Activated CD4-positive, alpha-beta T cell treated with anti-CD3 and anti-CD28 coated beads, Interleukin-2, amount 10 ng/mL, durations not matched to agents 7 days and 5 days (primary cell): ENCODE data around the gene MEIOB. TPM values are rescaled to one million over a fixed set of nuclear protein-coding genes. Genes with fewer than 3 reads are reported as not detected.

Source experiments
- CTCF ChIA-PET: fragments of 350-600 bp; sonication (Branson Sonifier 250); formaldehyde crosslinking; loops from one replicate; lab custom pipeline; 2021; ENCODE audit warnings: antibody characterized with exemption; lab: Charles Lee
- POLR2A ChIA-PET: fragments of 350-600 bp; sonication (Branson Sonifier 250); formaldehyde crosslinking; loops from one replicate; lab custom pipeline; 2021; ENCODE audit warnings: antibody characterized with exemption; lab: Charles Lee
- DNase-seq: peaks from one replicate; pipeline ENCODE4 v3.0.0-alpha.2; 2020
- H3K27ac Mint-ChIP-seq: one replicate; pipeline ENCODE4 v1.8.0; 2021; ENCODE audit warnings: mild to moderate bottlenecking, moderate library complexity, mixed read lengths
- H3K27me3 Mint-ChIP-seq: one replicate; pipeline ENCODE4 v1.8.0; 2021; ENCODE audit warnings: mixed read lengths
- H3K36me3 Mint-ChIP-seq: one replicate; pipeline ENCODE4 v1.8.0; 2021; ENCODE audit warnings: low read depth, mixed read lengths
- H3K4me1 Mint-ChIP-seq: one replicate; pipeline ENCODE4 v1.8.0; 2021; ENCODE audit warnings: mixed read lengths
- H3K4me3 Mint-ChIP-seq: one replicate; pipeline ENCODE4 v1.8.0; 2021; ENCODE audit warnings: mild to moderate bottlenecking, moderate library complexity, mixed read lengths
- H3K9me3 Mint-ChIP-seq: one replicate; pipeline ENCODE4 v1.8.0; 2021; ENCODE audit warnings: mixed read lengths
- total RNA-seq, 2 experiments: library from RNA; stranded (reverse); gene quantifications; one replicate each; pipeline ENCODE4 v1.2.3, GENCODE V29; 2021

MEIOB gene
- total RNA-seq, 2 experiments from 2014 or later, result not detected

- Mint-ChIP-seq H3K27me3 (peaks cover 32% of the 10 kb centered on the region), H3K27ac (no peak overlapping the region), H3K36me3 (no peaks in the 10 kb centered on the region), H3K9me3 (no peaks in the 10 kb centered on the region), H3K4me3 (no peak overlapping the region), H3K4me1 (no peaks in the 10 kb centered on the region)
- ChIA-PET POLR2A (no interaction called here), CTCF (interaction anchor here (0.6 to 1.7 kb wide), 3 partner anchors 15 to 509 kb away, joined by 3 to 7 read pairs (median 3); no protein-coding TSS in a partner anchor)
- DNase-seq, result no peak
Measured at GRCh38 chr16:1914084-1914608, 42.2 kb upstream of the MEIOB start.

GRCh38 chr16:1913327-1914083, 41.5 kb upstream of the MEIOB start:
- no peak overlapping the region for H3K27ac Mint-ChIP-seq
- H3K27me3 Mint-ChIP-seq, result peaks cover 27% of the 10 kb centered on the region
- H3K4me1 Mint-ChIP-seq, result no peaks in the 10 kb centered on the region
- ChIA-PET CTCF (interaction anchor here (0.6 kb wide), 1 partner anchor 510 kb away, joined by 3 read pairs; no protein-coding TSS in a partner anchor), POLR2A (no interaction called here)
- no peaks in the 10 kb centered on the region for H3K9me3 Mint-ChIP-seq
- DNase-seq, result no peak
- H3K4me3 Mint-ChIP-seq, result no peak overlapping the region
- H3K36me3 Mint-ChIP-seq, result no peaks in the 10 kb centered on the region

DNA sequence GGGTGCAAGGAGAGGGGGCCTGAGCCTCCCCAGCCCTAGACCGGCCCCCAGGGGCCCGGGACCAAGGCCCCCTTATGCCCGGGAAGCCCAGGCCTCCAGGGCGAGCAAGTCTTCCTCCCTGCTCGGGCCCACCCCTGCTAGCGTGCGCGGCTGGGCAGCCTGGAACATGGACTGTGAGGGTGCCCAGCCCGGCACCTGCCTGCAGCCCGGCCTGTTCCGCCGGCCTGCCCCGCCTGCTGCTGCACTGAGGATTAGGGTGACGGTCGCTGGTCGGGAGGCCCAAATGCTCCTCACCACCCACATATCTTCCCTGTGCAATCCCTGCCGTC, 40.2 kb upstream of the MEIOB start:
- H3K27me3 Mint-ChIP-seq, result peaks cover 24% of the 10 kb centered on the region
- no peaks in the 10 kb centered on the region for H3K9me3 Mint-ChIP-seq
- CTCF ChIA-PET, result interaction anchor here (1.0 kb wide), 1 partner anchor 19 kb away, joined by 3 read pairs; no protein-coding TSS in a partner anchor
- no peaks in the 10 kb centered on the region for H3K4me1 Mint-ChIP-seq
- H3K4me3 Mint-ChIP-seq, result no peak overlapping the region
- no peaks in the 10 kb centered on the region for H3K36me3 Mint-ChIP-seq
- POLR2A ChIA-PET, result no interaction called here
- DNase-seq, result no peak
- no peak overlapping the region for H3K27ac Mint-ChIP-seq

- no peaks in the 10 kb centered on the region for H3K9me3 Mint-ChIP-seq
- H3K4me1 Mint-ChIP-seq, result no peaks in the 10 kb centered on the region
- ChIA-PET CTCF (interaction anchor here (0.5 to 1.0 kb wide), 2 partner anchors 19 to 419 kb away, joined by 3 to 5 read pairs; no protein-coding TSS in a partner anchor), POLR2A (no interaction called here)
- DNase-seq, result no peak
- no peak overlapping the region for H3K27ac Mint-ChIP-seq
- no peaks in the 10 kb centered on the region for H3K36me3 Mint-ChIP-seq
- H3K4me3 Mint-ChIP-seq, result no peak overlapping the region
- H3K27me3 Mint-ChIP-seq, result peaks cover 19% of the 10 kb centered on the region
Measured at GRCh38 chr16:1911467-1912214, 39.7 kb upstream of the MEIOB start.

DNA sequence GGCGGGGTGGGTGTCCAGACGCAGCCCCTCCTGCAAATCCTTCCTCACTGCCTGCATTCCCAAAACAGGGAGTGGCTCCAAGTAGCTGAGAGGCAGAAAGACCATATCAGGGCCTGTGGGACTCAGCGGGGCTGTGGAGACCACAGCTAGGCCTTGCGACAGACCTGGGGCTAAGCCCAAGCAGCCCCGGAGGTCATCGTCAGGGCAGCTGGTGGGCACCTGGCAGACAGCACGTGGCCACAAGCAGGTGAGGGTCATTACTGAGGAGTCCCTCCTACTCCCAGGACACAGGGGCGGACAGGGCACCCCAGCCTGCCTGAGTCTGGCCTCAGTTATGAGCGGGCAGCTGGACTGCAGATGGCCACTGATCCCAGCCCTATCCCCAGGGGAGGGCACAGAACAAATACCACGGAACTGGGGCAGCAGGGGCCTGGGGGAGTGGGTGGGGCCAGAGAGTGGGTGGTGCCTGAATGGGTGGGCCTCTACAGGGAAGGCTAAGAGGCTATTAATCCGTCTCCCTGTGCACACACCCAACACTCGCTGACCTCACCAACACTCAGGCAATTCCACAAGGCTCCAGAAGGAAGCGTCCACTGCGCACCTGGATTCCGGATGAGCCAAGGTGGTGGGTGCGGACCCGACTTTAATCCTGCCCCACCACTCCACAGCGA, 37.7 kb upstream of the MEIOB start:
- POLR2A ChIA-PET, result no interaction called here

GRCh38 chr16:1908983-1909382, 37.0 kb upstream of the MEIOB start:
- Mint-ChIP-seq H3K4me3 (no peak overlapping the region), H3K4me1 (no peaks in the 10 kb centered on the region), H3K9me3 (no peaks in the 10 kb centered on the region), H3K27ac (no peak overlapping the region), H3K36me3 (no peaks in the 10 kb centered on the region), H3K27me3 (no peaks in the 10 kb centered on the region)
- CTCF ChIA-PET, result interaction anchor here (1.1 to 2.2 kb wide), 2 partner anchors 14 to 20 kb away, joined by 4 to 6 read pairs; no protein-coding TSS in a partner anchor
- DNase-seq, result no peak
- POLR2A ChIA-PET, result no interaction called here

More for the DNA sequence above, 37.7 kb upstream of the MEIOB start:
- H3K27ac Mint-ChIP-seq, result no peak overlapping the region
- CTCF ChIA-PET, result interaction anchor here (2.2 kb wide), 1 partner anchor 19 kb away, joined by 6 read pairs; no protein-coding TSS in a partner anchor
- H3K9me3 Mint-ChIP-seq, result no peaks in the 10 kb centered on the region
- no peaks in the 10 kb centered on the region for H3K36me3 Mint-ChIP-seq
- H3K4me3 Mint-ChIP-seq, result no peak overlapping the region
- no peaks in the 10 kb centered on the region for H3K27me3 Mint-ChIP-seq
- DNase-seq, result no peak
- no peaks in the 10 kb centered on the region for H3K4me1 Mint-ChIP-seq

GRCh38 chr16:1908184-1908583, 36.2 kb upstream of the MEIOB start:
- no peaks in the 10 kb centered on the region for H3K27me3 Mint-ChIP-seq
- no peak for DNase-seq
- no peak overlapping the region for H3K27ac Mint-ChIP-seq
- ChIA-PET POLR2A (no interaction called here), CTCF (interaction anchor here (1.1 to 2.2 kb wide), 2 partner anchors 15 to 21 kb away, joined by 4 to 6 read pairs; no protein-coding TSS in a partner anchor)
- H3K36me3 Mint-ChIP-seq, result no peaks in the 10 kb centered on the region
- no peak overlapping the region for H3K4me3 Mint-ChIP-seq
- H3K9me3 Mint-ChIP-seq, result no peaks in the 10 kb centered on the region
- H3K4me1 Mint-ChIP-seq, result no peaks in the 10 kb centered on the region

DNA sequence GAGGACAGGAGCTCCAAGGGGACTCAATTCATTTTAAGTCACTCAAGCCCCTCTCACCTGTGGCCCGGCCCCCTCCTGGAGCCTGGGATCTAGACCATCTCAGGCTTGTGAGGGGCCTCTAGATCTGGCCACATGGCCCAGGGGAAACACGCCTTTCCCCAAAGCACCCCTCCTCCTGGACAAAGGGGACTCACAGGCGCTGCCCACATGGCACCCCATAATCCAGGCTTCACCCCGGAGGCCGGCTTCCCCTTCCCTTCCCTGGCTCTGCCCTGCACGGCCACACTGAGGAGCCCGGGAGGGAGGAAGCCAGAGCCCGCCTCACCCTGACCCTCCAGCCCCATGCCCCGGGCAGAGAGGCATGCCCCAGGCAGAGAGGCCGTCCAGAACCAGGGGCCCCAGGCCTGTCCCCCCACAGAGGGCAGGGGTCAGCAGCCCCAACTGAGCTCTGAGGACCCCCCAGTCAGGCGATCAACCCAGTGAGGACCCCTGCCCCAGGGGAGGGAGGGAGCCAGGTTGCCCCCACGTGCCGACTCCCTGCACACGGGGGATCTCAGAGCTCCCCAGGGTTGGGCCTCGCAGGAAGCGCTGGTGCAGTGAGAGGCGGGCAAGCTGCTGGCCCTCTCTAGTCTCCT, 35.4 kb upstream of the MEIOB start:
- Mint-ChIP-seq H3K36me3 (no peaks in the 10 kb centered on the region), H3K27ac (no peak overlapping the region), H3K27me3 (no peaks in the 10 kb centered on the region), H3K4me1 (no peaks in the 10 kb centered on the region), H3K4me3 (no peak overlapping the region), H3K9me3 (no peaks in the 10 kb centered on the region)
- no peak for DNase-seq
- ChIA-PET POLR2A (no interaction called here), CTCF (no interaction called here)

DNA sequence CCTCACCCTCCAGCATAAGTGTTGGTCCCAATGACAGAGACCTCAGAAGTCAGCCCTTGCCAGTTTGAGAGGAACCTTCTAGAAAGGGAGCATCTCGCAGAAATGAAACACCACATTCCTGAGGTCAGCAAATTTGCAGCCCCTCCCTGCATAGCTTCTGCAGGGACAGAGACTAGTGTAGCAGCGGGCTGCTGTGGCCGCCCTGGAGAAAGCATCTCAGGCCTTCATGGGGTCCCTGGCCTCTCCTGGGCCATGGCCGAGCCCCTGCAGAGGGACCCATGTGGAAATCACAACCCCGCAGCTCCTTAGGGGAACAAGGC, 34.8 kb upstream of the MEIOB start:
- CTCF ChIA-PET, result no interaction called here
- no peaks in the 10 kb centered on the region for H3K27me3 Mint-ChIP-seq
- H3K9me3 Mint-ChIP-seq, result no peaks in the 10 kb centered on the region

DNA sequence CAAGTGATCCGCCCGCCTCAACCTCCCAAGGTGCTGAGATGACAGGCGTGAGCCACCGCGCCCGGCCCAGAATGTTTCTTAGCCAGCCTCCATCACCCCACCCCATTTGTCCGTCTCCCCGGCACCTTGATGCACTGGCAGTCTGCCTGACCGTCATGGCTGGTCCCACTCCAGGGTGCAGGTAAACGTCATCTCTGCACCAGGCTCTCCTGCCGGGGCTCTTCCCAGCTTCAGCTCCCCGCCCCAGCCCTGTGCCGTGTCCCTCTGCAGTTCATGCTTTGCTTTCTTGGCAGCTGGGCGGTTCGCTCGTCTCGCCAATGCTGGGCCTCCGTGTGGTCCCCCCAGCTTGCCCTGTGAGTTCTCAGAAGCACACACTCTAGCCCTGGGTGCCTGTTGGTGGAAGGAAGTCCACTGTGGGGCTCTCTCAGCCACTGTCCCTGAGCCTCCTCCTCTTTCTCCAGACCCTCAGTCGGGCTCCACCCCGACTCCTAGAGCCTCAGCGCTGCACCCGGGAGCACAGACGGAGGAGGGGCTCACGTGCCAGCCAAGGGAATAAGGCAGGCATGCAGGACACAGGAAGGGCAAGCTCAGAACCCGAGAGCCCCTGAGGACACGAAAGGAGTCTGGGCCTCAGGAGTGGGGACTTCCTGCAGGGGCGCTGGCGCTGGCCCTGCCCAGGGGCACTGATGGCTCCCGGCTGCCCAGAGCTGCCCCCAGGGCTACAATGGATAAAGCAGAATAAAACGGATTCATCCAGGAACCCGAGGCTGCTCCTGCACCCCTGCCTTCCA, 34.3 kb upstream of the MEIOB start:
- no peaks in the 10 kb centered on the region for H3K4me1 Mint-ChIP-seq
- H3K27me3 Mint-ChIP-seq, result no peaks in the 10 kb centered on the region
- no peak overlapping the region for H3K4me3 Mint-ChIP-seq
- ChIA-PET POLR2A (no interaction called here), CTCF (no interaction called here)
- DNase-seq, result no peak
- no peaks in the 10 kb centered on the region for H3K36me3 Mint-ChIP-seq
- H3K27ac Mint-ChIP-seq, result no peak overlapping the region
- H3K9me3 Mint-ChIP-seq, result no peaks in the 10 kb centered on the region

More for the DNA sequence above, 34.8 kb upstream of the MEIOB start:
- H3K4me3 Mint-ChIP-seq, result no peak overlapping the region
- H3K27ac Mint-ChIP-seq, result no peak overlapping the region
- H3K36me3 Mint-ChIP-seq, result no peaks in the 10 kb centered on the region
- DNase-seq, result no peak
- POLR2A ChIA-PET, result no interaction called here
- H3K4me1 Mint-ChIP-seq, result no peaks in the 10 kb centered on the region

GRCh38 chr16:1903845-1904840, 32.2 kb upstream of the MEIOB start:
- Mint-ChIP-seq H3K4me3 (no peak overlapping the region), H3K9me3 (no peaks in the 10 kb centered on the region), H3K36me3 (no peaks in the 10 kb centered on the region), H3K27me3 (no peaks in the 10 kb centered on the region), H3K4me1 (no peaks in the 10 kb centered on the region), H3K27ac (no peak overlapping the region)
- ChIA-PET POLR2A (no interaction called here), CTCF (interaction anchor here (1.1 kb wide), 1 partner anchor 13 kb away, joined by 3 read pairs; no protein-coding TSS in a partner anchor)
- DNase-seq, result no peak
